ENCODE data around the gene ZNF750.

ZNF750 gene

DNA sequence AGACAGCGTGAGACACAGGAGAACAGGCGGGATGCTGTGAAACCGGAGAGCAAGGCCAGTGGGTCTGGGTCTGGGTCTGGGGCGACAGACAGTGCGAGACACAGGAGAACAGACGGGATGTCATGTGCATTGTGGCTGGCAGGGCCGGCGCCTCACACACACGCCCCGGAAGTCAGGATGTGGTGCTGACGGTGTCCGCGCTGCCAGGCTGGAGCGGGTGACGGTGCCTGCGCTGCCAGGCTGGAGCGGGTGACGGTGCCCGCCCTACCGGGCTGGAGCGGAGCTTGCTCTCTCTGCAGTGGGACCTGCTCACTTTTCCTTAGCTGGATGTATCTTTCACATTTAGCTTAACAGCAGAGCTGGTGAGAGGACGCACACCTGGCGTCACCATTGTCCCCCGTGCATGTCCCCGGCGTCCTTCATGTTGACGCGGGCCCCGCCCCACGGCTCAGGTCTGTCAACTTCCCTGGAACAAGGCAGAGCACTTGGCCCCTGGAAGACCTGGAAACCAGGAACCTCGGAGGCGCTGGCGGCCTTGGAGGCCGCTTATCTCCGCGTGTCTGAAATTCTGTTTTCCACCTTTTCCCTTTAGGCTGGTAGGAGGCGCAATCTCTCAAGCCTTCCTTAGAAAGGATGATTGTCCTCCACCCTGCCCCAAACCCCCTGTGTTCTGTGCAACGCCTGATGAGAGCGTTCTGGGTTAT, 43.0 kb upstream of the ZNF750 start:
- no peak overlapping the region for H3K4me3 ChIP-seq (ENCODE audit: low read length)
- no peak for TF ChIP-seq CTCF (IDR thresholded peaks at IDR 0.05; ENCODE audit: insufficient read depth, low read depth, low read length, missing control alignments)
- no peak for DNase-seq (ENCODE audit: low read depth)

GRCh38 chr17:82881900-82882714, 42.3 kb upstream of the ZNF750 start:
- DNase-seq (ENCODE audit: low read depth), result no peak
- no peak for TF ChIP-seq CTCF (IDR thresholded peaks at IDR 0.05; ENCODE audit: insufficient read depth, low read depth, low read length, missing control alignments)
- no peak overlapping the region for H3K4me3 ChIP-seq (ENCODE audit: low read length)

DNA sequence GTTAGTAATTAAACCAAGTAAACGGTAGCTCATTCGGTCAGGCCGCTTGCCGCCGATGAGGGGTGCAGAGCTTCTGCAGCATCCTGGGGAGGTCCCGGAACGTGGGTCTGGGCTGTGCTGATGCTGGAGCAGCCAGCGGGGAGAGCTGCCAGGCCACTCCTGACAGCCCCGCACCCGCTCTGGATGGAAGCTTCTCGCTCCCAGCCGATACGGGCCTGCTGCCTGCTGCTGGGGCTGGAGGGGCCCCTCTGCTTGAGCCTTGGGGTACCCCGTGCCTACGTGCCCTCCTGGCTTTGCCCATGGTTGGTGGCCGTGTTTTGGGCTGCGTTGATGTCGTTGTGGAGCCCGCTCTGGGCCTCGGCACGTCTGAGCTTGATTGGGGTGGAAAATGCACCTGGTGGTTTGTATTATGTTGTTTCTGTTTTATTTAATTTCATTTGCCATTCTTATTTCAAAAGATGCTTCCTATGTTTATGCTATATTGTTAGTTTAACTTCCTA, 41.6 kb upstream of the ZNF750 start:
- no peak for TF ChIP-seq CTCF (IDR thresholded peaks at IDR 0.05; ENCODE audit: insufficient read depth, low read depth, low read length, missing control alignments)
- no peak for DNase-seq (ENCODE audit: low read depth)
- H3K4me3 ChIP-seq (ENCODE audit: low read length), result no peak overlapping the region

- no peak for DNase-seq (ENCODE audit: low read depth)
- no peak overlapping the region for H3K4me3 ChIP-seq (ENCODE audit: low read length)
- no peak for TF ChIP-seq CTCF (IDR thresholded peaks at IDR 0.05; ENCODE audit: insufficient read depth, low read depth, low read length, missing control alignments)
Observed at GRCh38 chr17:82880620-82881323, 41.0 kb upstream of the ZNF750 start.

DNA sequence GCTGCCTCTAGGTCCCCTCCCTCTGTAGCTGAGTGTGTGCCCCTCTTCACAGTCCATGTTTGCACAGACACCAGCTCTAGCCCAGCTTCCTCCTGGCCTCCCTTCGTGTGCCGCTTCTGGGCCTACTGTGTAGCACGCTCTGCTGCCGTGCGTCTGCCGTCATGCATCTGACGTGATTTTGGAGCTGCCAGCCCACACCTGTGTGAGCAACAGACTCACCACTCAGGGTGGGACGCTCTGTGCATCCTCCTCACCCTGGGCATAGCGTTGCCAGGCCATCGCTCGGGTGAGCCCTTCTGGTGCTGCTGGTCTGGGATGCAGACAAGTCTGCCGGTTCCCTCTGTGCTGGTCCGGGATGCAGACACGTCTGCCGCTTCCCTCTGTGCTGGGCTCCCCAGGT, 39.4 kb upstream of the ZNF750 start:
- H3K4me3 ChIP-seq (ENCODE audit: low read length), result no peak overlapping the region
- DNase-seq (ENCODE audit: low read depth), result no peak
- TF ChIP-seq CTCF (IDR thresholded peaks at IDR 0.05; ENCODE audit: insufficient read depth, low read depth, low read length, missing control alignments), result no peak

GRCh38 chr17:82878527-82878926, 38.7 kb upstream of the ZNF750 start:
- TF ChIP-seq CTCF (IDR thresholded peaks at IDR 0.05; ENCODE audit: insufficient read depth, low read depth, low read length, missing control alignments), result no peak
- DNase-seq (ENCODE audit: low read depth), result no peak

More at GRCh38 chr17:82878527-82878926, 38.7 kb upstream of the ZNF750 start:
- no peak overlapping the region for H3K4me3 ChIP-seq (ENCODE audit: low read length)
